Measurements from ENCODE around the gene CSMD2. TPM values are rescaled to one million over a fixed set of nuclear protein-coding genes. Genes with fewer than 3 reads are reported as not detected.

The CSMD2 gene
- total RNA-seq, 1 experiment from 2014 or later, result 0.22 TPM

GRCh38 chr1:33712186-33712585 lies 452.8 kb downstream of the CSMD2 start:
- Histone ChIP-seq H3K4me2 (ENCODE audit: low read length) (no peak overlapping the region), H3K79me2 (ENCODE audit: insufficient read depth, low read length) (no peaks in the 10 kb centered on the region), H4K20me1 (ENCODE audit: insufficient read depth) (no peaks in the 10 kb centered on the region), H2AFZ (ENCODE audit: low read depth, low read length, poor library complexity, severe bottlenecking) (no peak overlapping the region), H3K9me2 (ENCODE audit: insufficient read depth) (no peaks in the 10 kb centered on the region), H3K9ac (ENCODE audit: low read length) (no peak overlapping the region), H3K27ac (ENCODE audit: low read depth, low read length) (no peak overlapping the region), H3K27me3 (ENCODE audit: insufficient read depth, low read length) (peaks cover 59% of the 10 kb centered on the region), H3K4me1 (ENCODE audit: control insufficient read depth in 1 of 2, insufficient read depth in 2 of 2, low read length in 2 of 2) (no peaks in the 10 kb centered on the region), H3K4me3 (replicated peaks in 1 of 2; ENCODE audit: low read depth in 1 of 2, low read length in 2 of 2) (no peak overlapping the region), H3K9me3 (ENCODE audit: control insufficient read depth in 1 of 2, insufficient read depth in 1 of 2, low read depth in 1 of 2, low read length in 2 of 2) (no peaks in the 10 kb centered on the region), H3K36me3 (ENCODE audit: control insufficient read depth in 1 of 2, insufficient read depth in 2 of 2, low read length in 2 of 2) (no peaks in the 10 kb centered on the region)
- ChIA-PET RAD21 (ENCODE audit: low non-redundant PET in 1 of 2, low total read pairs in 2 of 2, uncharacterized antibody in 2 of 2, unreplicated experiment in 2 of 2) (no interaction called here), POLR2A (no interaction called here), CTCF (no interaction called here)
- intact Hi-C loops (cut with micrococcal nuclease), result no loop called here
- ATAC-seq, result no peak
- no peak for DNase-seq (ENCODE audit: low read depth, low spot score)
- no TSS peak for BruUV-seq (replicated peaks)
- TF ChIP-seq POLR2A (IDR thresholded peaks at IDR 0.05; ENCODE audit: borderline replicate concordance, extremely low read depth, insufficient read depth, insufficient read length) (no peak), ZBTB33 (IDR thresholded peaks at IDR 0.05; ENCODE audit: extremely low read depth, insufficient replicate concordance, low read length) (no peak), RAD21 (IDR thresholded peaks at IDR 0.05; ENCODE audit: low read depth) (no peak)

GRCh38 chr1:33711511-33711910 lies 453.5 kb downstream of the CSMD2 start:
- no peaks in the 10 kb centered on the region for H3K79me2 ChIP-seq (ENCODE audit: insufficient read depth, low read length)
- peaks cover 52% of the 10 kb centered on the region for H3K27me3 ChIP-seq (ENCODE audit: insufficient read depth, low read length)
- H3K4me2 ChIP-seq (ENCODE audit: low read length), result no peak overlapping the region
- H3K9me2 ChIP-seq (ENCODE audit: insufficient read depth), result no peaks in the 10 kb centered on the region
- no peaks in the 10 kb centered on the region for H4K20me1 ChIP-seq (ENCODE audit: insufficient read depth)
- H3K4me3 ChIP-seq (replicated peaks in 1 of 2; ENCODE audit: low read depth in 1 of 2, low read length in 2 of 2), result no peak overlapping the region
- ATAC-seq (no peak), DNase-seq (ENCODE audit: low read depth, low spot score) (no peak)
- no peaks in the 10 kb centered on the region for H3K4me1 ChIP-seq (ENCODE audit: control insufficient read depth in 1 of 2, insufficient read depth in 2 of 2, low read length in 2 of 2)
- BruUV-seq (replicated peaks), result no TSS peak
- no peak overlapping the region for H3K27ac ChIP-seq (ENCODE audit: low read depth, low read length)
- no peaks in the 10 kb centered on the region for H3K36me3 ChIP-seq (ENCODE audit: control insufficient read depth in 1 of 2, insufficient read depth in 2 of 2, low read length in 2 of 2)
- intact Hi-C loops (cut with micrococcal nuclease), result no loop called here
- H3K9me3 ChIP-seq (ENCODE audit: control insufficient read depth in 1 of 2, insufficient read depth in 1 of 2, low read depth in 1 of 2, low read length in 2 of 2), result no peaks in the 10 kb centered on the region
- CTCF ChIA-PET, result no interaction called here
- H2AFZ ChIP-seq (ENCODE audit: low read depth, low read length, poor library complexity, severe bottlenecking), result no peak overlapping the region
- POLR2A ChIA-PET, result no interaction called here
- RAD21 ChIA-PET (ENCODE audit: low non-redundant PET in 1 of 2, low total read pairs in 2 of 2, uncharacterized antibody in 2 of 2, unreplicated experiment in 2 of 2), result no interaction called here
- no peak overlapping the region for H3K9ac ChIP-seq (ENCODE audit: low read length)
- no peak for TF ChIP-seq JUND (IDR thresholded peaks at IDR 0.05)
- TF ChIP-seq TCF7L2 (IDR thresholded peaks at IDR 0.05; ENCODE audit: borderline replicate concordance, extremely low read depth, insufficient read depth, insufficient read length), result no peak
- TF ChIP-seq FOSL1 (IDR thresholded peaks at IDR 0.05; ENCODE audit: low read depth), result no peak
- no peak for TF ChIP-seq MAX (IDR thresholded peaks at IDR 0.05)
- no peak for TF ChIP-seq REST (IDR thresholded peaks at IDR 0.05; ENCODE audit: low read depth)
- TF ChIP-seq POLR2A (IDR thresholded peaks at IDR 0.05; ENCODE audit: borderline replicate concordance, extremely low read depth, insufficient read depth, insufficient read length), result no peak
- TF ChIP-seq EZH2phosphoT487 (IDR thresholded peaks at IDR 0.05; ENCODE audit: borderline replicate concordance), result no peak
- TF ChIP-seq POLR2AphosphoS5 (IDR thresholded peaks at IDR 0.05; ENCODE audit: low read depth, low read length), result no peak
- TF ChIP-seq ZBTB33 (IDR thresholded peaks at IDR 0.05; ENCODE audit: extremely low read depth, insufficient replicate concordance, low read length), result no peak
- no peak for TF ChIP-seq EGR1 (IDR thresholded peaks at IDR 0.05; ENCODE audit: low read depth)
- TF ChIP-seq EZH2 (IDR thresholded peaks at IDR 0.05), result no peak
- TF ChIP-seq CBX3 (IDR thresholded peaks at IDR 0.05; ENCODE audit: low read depth), result no peak
- TF ChIP-seq ZFX (IDR thresholded peaks at IDR 0.05), result no peak
